ENCODE results near the gene CCT6B.

Gene CCT6B

GRCh38 chr17:34892461-34893249, 68.6 kb downstream of the CCT6B start:
- no peak overlapping the region for H3K4me2 ChIP-seq (ENCODE audit: low read depth, low read length, poor library complexity, severe bottlenecking)
- no peaks in the 10 kb centered on the region for H3K9me3 ChIP-seq (ENCODE audit: insufficient read depth, low read length)
- no peak overlapping the region for H3K27ac ChIP-seq (ENCODE audit: low read depth, low read length)
- TF ChIP-seq CTCF (IDR thresholded peaks at IDR 0.05; ENCODE audit: insufficient read depth, low read length, poor library complexity, severe bottlenecking): peak; percentile 10
- no peak for TF ChIP-seq EZH2phosphoT487 (conservative IDR thresholded peaks at IDR 0.05; ENCODE audit: low read length)
- no peak overlapping the region for H3K4me3 ChIP-seq (ENCODE audit: insufficient read depth, low read length, poor library complexity, severe bottlenecking)
- H3K9me2 ChIP-seq (replicated peaks; ENCODE audit: insufficient read depth, low read length): no peaks in the 10 kb centered on the region
- H4K20me1 ChIP-seq (ENCODE audit: low read depth, low read length): no peaks in the 10 kb centered on the region
- H3K36me3 ChIP-seq (ENCODE audit: low read length): no peaks in the 10 kb centered on the region
- no peaks in the 10 kb centered on the region for H3K79me2 ChIP-seq (ENCODE audit: insufficient read depth, low read length)
- H3K27me3 ChIP-seq (ENCODE audit: low read length): no peaks in the 10 kb centered on the region
- H3K9ac ChIP-seq (ENCODE audit: low read length): no peak overlapping the region
- H3F3A ChIP-seq (ENCODE audit: insufficient read depth): no peaks in the 10 kb centered on the region
- H2AFZ ChIP-seq (ENCODE audit: low read depth, low read length, severe bottlenecking): no peak overlapping the region

GRCh38 chr17:34886831-34887230, 74.4 kb downstream of the CCT6B start:
- Histone ChIP-seq H4K20me1 (ENCODE audit: low read depth, low read length) (no peaks in the 10 kb centered on the region), H3K36me3 (ENCODE audit: low read length) (no peaks in the 10 kb centered on the region), H3K27me3 (ENCODE audit: low read length) (no peaks in the 10 kb centered on the region), H3K4me3 (ENCODE audit: insufficient read depth, low read length, poor library complexity, severe bottlenecking) (no peak overlapping the region), H3K79me2 (ENCODE audit: insufficient read depth, low read length) (no peaks in the 10 kb centered on the region), H3K27ac (ENCODE audit: low read depth, low read length) (no peak overlapping the region), H3K4me2 (ENCODE audit: low read depth, low read length, poor library complexity, severe bottlenecking) (no peak overlapping the region), H3K9me3 (ENCODE audit: insufficient read depth, low read length) (no peaks in the 10 kb centered on the region), H3K9me2 (replicated peaks; ENCODE audit: insufficient read depth, low read length) (no peaks in the 10 kb centered on the region), H3F3A (ENCODE audit: insufficient read depth) (no peaks in the 10 kb centered on the region), H2AFZ (ENCODE audit: low read depth, low read length, severe bottlenecking) (no peak overlapping the region), H3K9ac (ENCODE audit: low read length) (no peak overlapping the region)
- no peak for TF ChIP-seq EZH2phosphoT487 (conservative IDR thresholded peaks at IDR 0.05; ENCODE audit: low read length)
- no peak for TF ChIP-seq CTCF (IDR thresholded peaks at IDR 0.05; ENCODE audit: insufficient read depth, low read length, poor library complexity, severe bottlenecking)

GRCh38 chr17:34885076-34885475, 76.2 kb downstream of the CCT6B start:
- Histone ChIP-seq H3K27ac (ENCODE audit: low read depth, low read length) (no peak overlapping the region), H2AFZ (ENCODE audit: low read depth, low read length, severe bottlenecking) (no peak overlapping the region), H3K9ac (ENCODE audit: low read length) (no peak overlapping the region), H3K79me2 (ENCODE audit: insufficient read depth, low read length) (no peaks in the 10 kb centered on the region), H3F3A (ENCODE audit: insufficient read depth) (no peaks in the 10 kb centered on the region), H4K20me1 (ENCODE audit: low read depth, low read length) (no peaks in the 10 kb centered on the region), H3K4me3 (ENCODE audit: insufficient read depth, low read length, poor library complexity, severe bottlenecking) (no peak overlapping the region), H3K9me2 (replicated peaks; ENCODE audit: insufficient read depth, low read length) (no peaks in the 10 kb centered on the region), H3K9me3 (ENCODE audit: insufficient read depth, low read length) (no peaks in the 10 kb centered on the region), H3K4me2 (ENCODE audit: low read depth, low read length, poor library complexity, severe bottlenecking) (no peak overlapping the region), H3K36me3 (ENCODE audit: low read length) (no peaks in the 10 kb centered on the region), H3K27me3 (ENCODE audit: low read length) (no peaks in the 10 kb centered on the region)
- no peak for TF ChIP-seq EZH2phosphoT487 (conservative IDR thresholded peaks at IDR 0.05; ENCODE audit: low read length)
- TF ChIP-seq CTCF (IDR thresholded peaks at IDR 0.05; ENCODE audit: insufficient read depth, low read length, poor library complexity, severe bottlenecking): no peak

All from SU-DHL-6 (cell line).